Stimulated activated CD4-positive, alpha-beta T cell treated with anti-CD3 and anti-CD28 coated beads, TNF-alpha, amount 100 ng/mL, for 48 hours (primary cell): ENCODE results near the gene SH2D3C.
"Not testable (repeated sequence)": the region's sequence is repeated elsewhere in the genome, so short reads cannot be mapped to it uniquely, and the experiment has no call there.

Experiments used
- DNase-seq, 3 donors: peaks; one replicate each; pipeline ENCODE4 v3.0.0-alpha.2; 2020; ENCODE audit warnings: low read depth in 3 of 3

The SH2D3C gene

DNA sequence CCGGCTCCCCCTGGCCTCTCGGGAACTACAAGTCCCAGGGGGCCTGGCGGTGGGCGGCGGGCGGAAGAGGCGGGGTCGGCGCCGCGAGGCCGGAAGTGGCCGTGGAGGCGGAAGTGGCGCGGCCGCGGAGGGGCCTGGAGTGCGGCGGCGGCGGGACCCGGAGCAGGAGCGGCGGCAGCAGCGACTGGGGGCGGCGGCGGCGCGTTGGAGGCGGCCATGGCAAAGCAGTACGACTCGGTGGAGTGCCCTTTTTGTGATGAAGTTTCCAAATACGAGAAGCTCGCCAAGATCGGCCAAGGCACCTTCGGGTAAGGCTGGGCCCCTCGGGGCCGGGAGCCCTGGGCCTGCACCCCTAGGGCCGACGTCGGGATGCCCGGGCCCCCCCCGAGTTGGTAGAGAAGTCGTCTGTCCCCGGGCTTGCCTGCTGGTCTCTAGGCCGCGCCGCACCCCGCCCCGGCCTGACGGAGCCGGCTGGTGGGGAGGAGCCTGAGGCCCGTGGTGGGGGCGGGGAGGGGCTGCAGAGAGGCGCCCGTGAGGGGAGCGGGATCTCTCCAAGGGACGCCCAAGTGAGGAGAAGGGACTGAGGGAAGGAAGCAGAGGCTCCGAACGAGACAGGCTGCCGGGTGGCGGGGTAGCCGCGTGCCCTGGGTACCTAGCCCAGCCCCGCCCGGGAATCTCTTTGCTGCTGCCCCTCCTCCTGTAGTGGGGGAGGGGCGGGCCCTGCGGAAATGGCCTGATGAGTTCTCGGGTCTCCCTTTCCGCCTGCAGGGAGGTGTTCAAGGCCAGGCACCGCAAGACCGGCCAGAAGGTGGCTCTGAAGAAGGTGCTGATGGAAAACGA is 7.7 kb upstream of the SH2D3C start, which contains the start of gene CDK9:
Gene CDK9, plus strand, starts transcription at position 102 of the 840 bp plus-strand sequence. Its CDS starts 115 bp downstream, at position 217.
- DNase-seq, result peak; percentile 87 to 91 (median 89)

DNA sequence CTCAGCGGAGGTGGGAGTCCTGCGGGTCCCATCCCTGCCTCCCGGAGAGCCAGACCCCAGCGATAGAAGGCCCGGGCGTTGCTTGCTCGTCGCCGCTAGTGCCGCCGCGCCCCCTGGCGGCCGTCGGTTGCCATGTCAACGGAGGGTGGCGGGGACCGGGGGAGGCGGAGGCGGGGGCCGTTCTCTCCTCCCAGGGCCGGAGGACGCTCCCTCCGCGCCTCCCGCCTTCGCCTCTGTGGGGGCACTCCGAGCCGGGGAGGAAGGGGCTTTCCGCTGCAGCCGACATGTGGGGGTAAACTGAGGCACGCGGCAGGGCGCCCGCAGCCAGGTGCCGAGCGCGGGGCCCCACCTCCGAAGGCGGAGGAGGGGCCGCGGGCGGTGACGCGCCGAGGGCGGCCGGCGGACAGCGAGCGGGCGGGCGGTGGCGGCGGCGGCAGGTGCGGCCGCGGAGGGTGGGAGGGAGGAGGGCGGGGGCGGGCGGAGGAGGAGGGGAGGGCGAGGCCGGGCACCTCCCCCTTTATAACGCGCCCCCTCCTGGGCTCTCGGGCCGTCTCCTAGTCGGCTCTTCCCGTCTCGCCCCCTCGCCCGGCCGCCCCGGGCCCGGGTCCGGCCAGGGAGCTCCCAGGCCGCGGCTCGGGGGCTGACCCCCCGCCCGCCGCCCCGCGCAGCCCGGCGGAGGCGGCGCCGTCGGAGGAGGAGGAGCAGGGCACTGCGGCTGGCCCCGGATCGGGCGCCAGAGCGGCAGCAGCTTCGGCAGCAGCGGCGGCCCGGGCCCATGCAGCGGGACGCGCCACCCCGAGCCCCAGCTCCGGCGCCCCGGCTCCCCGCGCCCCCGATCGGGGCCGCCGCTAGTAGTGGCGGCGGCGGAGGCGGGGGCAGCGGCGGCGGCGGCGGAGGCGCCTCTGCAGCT is 6.8 kb upstream of the SH2D3C start:
- DNase-seq, result peak; percentile 77 to 82 (median 79)

DNA sequence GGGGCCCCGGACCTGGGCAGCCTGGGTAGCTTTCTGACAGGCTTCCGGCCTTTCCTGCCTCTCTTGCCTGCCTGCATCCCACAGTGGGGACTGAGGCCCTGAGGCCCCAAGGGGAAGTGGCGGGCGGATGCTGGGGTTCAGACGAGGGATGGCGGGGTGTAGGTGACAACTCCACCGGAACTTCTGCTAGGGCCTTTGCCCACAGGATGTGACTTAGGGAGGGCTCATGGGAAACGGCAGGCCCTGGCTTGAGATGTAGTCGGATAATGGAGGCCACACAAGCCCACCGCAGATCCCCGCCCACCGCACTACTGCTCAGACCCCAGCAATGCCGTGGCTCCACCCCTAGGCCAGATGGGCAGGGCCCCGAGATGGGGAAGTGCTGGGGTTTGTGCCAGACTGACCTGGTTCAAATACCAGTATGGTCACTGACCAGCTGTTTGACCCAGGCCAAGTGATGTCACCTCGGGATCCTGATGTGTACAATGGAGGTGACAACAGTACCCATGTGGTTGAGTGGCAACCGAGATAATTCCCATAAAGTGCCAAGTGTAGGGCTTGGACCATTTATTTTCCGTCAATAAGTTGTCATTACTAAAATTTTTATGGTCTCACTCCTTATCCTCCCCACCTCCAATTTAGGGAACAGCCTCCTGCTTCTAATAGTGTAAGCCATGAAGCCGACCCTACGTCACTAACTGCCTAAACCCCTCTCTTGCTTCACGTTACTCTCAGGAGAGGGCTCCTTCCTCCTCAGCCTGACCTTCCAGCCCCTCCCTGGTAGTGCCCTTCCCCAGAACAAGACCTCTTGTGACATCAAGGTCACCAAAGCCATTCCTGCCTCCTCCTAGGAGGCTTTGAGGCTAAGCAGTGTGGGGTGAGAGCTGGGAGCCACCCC is 4.9 kb upstream of the SH2D3C start:
- DNase-seq, result peak; percentile 52 to 56 (median 54)

DNA sequence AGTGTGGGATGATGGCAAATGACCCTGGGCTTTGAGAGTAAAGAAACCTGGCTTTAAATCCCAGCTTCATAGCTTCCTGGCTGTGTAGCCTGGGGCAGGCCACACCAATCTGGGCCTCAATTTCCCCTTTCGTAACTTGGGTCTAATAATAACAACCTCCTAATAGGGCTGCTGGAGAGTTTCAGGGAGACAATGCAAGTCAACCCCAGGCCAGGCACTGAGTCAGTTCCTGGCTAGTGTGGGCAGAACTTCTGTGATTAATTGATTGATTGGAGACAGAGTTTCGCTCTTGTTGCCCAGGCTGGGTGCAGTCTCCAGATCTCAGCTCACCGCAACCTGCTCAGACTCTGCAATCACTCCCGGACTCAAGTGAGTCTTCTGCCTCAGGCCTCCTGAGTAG is 3.3 kb upstream of the SH2D3C start:
- no peak for DNase-seq

DNA sequence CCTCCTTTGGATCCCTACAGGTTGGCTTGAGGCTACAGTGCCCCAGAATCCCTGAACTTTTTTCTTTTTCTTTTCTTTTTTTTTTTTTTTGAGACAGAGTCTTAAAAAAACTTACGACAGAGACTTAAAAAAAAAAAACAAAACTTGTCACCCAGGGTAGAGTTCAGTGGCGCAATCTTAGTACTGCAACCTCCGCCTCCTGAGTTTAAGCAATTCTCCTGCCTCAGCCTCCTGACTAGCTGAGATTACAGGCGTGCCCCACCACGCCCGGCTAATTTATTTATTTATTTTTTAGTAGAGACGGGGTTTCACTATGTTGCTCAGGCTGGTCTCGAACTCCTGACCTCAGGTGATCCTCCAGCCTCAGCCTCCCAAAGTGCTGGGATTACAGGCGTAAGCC is 2.4 kb upstream of the SH2D3C start:
- not testable (repeated sequence) for DNase-seq

DNA sequence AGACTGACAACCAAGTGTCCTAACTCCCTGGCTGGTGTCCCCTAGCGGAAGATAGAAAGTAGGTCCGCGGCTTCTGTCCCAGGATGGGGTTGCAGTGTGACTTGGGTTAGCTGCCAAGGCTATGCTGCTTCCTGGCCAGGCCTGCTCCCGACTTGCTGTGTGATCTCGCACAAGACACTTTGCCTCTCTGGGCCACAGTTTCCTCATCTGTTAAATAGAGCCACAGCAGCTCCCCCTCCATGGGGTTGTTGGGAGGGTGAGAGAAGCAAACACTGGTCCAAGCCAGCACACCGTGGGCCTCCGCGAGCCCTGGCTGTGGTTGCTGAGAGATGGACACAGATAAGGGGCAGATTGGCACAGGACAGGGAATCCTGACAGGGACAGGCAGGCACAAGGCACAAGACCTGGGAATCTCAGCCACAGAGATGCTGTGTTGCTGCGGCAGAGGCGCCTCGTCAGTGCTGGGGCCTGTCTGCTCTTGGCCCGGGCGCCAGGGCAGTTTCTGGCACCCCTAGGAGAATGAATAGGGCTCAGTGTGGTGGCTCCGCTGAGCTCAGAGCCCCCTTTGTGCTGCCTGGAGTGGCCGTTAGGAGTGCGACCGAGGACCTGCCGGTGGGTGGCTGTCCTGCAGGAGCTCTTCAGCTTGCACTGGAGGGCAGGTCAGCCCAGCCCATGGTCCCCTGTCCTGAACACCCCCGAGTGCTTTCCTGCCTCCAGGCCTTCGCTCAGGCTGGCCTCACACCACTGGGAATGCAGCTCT is 1.8 kb upstream of the SH2D3C start:
- DNase-seq, result no peak

DNA sequence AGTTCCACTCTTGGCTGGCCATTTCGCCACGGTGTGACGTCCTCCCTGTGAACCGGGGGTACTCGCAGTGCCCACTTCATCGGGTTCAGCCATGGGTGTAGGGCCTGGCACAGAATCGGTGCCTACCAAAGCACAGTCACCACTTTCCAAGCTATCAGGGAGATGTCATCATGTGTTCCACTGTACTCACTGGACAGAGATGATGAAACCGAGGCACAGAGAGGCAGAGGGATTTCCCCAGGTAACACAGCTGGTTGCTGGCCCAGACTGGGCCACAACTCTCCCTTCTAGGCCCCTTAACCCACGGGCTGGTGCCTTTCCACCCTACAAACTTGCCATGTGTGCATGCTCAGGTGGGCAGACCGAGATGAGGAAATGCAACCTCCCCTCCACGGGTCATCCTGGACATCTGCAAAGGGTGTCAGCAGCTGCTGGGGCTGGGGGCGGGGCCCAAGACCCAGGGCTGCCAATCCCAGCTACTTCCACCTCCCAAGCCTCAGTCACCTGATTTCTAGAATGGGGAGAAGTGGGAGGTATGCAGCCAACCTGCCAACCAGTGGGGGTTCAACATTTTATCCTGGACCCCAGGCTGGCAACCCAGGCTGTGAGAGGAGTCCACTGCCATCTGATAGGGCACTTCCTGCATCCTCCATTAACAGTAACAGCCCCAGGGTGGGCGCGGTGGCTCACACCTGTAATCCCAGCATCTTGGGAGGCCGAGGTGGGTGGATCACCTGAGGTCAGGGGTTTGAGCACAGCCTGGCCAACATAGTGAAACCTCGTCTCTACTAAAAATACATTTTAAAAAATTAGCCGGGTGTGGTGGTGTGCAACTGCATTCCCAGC is 893 bp upstream of the SH2D3C start:
- DNase-seq, result peak; percentile 48 to 61 (median 57)

DNA sequence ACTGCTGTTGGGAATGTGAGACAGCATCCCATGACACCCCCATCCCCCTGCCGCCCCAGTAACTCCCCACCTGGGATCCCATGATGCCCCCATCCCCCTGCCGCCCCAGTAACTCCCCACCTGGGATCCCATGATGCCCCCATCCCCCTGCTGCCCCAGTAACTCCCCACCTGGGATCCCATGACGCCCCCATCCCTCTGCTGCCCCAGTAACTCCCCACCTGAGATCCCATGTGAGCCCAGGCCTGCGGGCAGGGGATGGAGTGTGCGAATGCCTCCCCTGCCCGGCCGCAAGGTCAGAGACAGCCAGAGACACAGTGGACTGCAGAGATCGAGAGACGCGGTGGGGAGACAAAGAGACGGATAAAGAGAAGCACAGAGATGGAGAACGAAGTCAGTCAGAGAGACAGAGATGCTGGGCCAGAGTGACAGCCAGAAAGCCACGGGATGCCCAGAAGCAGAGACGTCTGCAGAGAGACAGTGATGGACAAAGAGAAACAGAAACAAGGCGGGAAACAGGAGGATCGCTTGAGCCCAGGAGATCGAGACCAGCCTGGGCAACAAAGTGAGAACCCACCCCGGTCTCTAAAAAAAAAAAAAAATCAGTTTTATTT is 992 bp downstream of the SH2D3C start:
- DNase-seq, result no peak

DNA sequence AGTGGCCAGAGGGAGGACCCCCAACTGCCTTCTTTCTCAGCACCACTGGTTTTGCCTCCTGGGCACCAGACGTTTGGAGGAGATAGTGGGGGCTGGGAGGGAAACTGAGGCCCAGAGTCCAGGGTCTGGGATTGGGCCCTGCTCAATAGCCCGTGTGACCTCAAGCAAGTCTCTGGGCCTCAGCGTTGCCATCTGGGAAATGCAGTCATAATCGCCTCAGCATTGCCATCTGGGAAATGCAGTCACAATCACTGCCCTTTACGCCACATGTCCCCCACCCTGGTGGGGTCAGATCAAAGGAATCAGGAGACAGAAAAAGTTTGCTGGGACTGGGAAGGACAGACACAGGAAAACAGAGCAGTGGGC is 1.6 kb downstream of the SH2D3C start:
- no peak for DNase-seq

DNA sequence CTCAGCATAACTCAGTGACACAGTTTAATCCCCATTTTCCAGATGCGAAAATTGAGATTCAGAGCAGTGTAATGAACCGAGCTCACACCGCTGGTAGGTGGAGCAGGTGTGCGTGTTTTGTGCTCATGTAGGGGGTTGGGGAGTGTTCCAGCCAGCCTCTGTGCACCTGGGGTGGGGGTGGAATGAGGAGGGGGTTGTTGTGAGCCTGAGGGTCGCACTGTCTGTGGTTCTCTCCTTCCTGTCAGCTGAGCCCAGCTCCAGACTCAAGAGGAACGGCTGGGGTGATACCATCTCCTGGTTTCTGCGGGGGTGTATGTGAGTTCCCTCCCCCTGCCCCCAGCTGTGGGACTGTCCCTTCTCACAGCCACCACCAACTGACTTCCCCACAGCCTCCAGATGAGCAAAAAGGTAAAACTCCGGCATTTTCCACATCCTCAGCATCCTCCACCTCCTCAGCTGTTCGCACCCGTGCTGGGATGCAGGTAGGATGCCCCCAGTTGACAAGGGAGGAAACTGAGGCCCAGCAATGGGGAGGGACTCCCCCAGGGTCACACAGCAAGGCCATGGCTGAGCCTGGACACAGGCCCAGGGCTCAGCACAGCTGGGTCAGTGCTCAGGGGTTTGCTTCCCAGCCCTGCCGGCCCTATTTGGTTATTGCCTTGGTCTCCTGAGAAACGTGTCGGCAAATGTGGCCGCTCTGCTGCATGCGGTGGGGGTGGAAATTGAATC is 2.1 kb downstream of the SH2D3C start:
- peak in 2 of 3 donors; percentile 56 to 67 for DNase-seq

DNA sequence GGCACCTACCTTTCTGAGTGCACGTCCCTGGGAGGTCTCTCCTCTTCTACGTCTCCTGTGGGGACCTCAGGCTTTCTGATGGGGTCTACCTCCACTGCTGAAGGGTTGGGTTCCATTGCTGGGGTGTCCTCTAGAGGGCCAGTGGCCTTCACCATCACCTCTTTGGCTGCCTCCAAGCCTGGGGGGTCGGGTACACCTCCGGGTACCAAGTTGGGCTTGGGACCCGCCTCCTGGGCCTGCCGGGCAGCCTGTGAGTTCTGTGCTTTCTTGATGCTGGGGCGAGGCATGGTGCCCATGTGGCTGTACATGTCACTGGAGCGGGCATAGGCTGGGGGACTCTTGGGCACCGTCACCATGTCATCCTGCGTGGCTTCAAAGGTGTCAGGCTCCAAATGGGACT is 4.5 kb downstream of the SH2D3C start:
- no peak for DNase-seq

DNA sequence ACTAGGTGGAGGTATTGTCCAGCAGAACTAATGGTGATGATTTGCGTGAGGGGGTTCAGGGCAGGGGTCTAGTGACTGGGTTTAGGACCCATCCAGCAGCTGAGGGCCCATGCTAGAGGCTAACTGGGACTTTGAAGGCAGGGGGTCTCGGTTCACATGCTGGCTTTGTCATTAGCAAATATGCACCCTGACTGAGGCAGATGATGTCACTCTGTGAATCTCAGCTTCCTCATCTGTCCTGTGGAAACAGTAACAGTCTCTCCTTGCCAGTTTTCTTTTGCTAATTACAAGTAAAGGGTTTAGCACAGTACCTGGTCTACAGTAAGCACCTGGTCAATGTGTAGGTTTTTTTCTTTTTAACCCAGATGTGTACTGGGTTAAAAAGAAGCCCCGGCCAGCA is 5.2 kb downstream of the SH2D3C start:
- DNase-seq, result no peak

DNA sequence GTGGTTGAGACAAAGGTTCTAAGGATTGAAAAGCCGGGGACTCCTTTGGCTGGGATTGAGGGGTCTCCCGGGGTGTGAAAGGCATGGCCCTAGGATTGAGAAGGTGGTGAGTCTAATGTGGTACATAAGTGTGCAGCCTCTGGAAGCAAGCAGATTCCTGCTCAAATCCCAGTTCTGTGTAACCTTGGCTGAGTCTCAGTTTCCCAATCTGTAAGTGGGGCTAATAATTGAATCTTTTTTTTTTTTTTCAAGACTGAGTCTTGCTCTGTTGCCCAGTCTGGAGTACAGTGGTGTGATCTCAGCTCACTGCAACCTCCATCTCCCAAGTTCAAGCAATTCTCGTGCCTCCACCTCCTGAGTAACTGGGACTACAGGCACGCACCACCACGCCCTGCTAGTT is 5.9 kb downstream of the SH2D3C start:
- no peak for DNase-seq

DNA sequence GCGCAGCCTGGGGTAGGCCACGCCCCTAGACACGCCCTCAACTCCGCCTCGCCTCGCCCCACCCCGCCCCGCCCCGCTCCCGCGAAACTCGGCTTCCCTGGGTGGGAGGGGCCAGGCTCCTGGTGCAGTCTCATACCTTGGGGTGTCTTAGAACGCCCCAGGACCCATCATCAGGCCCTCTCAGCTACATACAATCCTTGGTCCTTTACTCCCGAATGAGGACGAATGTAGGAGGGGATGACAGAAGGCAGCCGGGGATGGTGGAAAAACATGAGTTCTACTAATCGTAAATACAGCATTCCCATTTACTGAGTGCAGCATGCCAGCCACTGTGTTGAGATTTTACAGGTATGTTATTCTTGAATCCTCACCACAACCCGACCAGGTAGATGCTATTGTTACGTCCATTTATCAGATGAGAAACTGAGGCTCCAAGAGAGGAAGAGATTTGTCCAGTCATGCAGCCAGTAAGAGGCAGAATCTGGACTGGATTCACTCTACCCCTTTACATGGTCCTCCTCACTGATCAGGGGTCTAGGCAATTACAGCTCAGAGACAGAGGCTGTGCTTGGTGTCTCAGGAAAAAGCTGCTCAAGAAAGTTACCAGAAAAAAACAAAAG is 6.8 kb downstream of the SH2D3C start:
- no peak for DNase-seq

DNA sequence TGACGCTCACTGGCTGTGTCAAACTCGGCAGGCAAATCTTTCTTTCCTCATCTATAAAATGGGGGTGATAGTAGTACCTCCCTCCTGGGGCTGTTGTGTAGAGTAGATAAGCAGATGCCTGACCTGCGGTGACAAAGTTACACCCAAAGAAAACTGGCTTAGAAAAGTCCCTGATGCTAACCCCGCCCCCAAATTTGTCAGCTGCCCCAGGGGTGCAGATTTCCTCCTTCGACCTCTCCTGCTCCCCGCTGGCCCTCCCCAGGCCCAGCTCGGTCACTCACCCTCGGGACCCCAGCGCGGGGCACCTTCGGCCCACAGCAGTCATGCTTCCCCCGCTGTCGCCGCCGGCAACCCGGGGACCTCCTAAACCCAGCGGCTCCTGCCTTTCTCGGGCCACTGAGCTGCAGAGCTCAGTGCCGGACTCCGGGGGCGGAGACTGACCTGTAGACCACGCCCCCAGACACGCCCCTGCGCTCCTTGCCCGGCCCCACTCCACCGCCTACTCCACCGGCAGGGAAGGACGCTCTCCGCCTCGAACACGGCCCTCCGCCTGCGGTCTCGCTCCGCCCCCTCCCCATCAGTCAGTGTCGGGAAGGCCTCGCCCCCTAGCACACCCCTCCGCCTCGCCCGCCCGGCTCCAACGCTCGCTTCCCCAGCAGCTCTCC is 7.4 kb downstream of the SH2D3C start:
- DNase-seq, result peak; percentile 94 to 98 (median 96)

DNA sequence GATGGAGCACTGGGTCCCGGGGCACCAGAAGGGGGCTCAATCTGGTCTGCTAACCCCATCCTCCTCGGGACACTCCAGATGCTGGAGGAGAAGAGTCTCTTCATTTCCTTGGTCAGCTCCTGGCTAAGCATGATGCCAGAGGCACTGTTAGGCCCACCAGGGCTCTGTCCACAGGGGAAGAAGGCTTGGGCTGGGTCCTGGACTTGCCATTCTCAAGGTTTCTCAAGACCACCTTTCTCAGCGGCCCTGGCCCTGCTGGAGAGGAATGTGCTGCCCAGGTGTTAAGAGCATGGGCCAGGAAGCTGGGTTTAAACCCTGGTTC is 7.9 kb downstream of the SH2D3C start:
- DNase-seq, result no peak

DNA sequence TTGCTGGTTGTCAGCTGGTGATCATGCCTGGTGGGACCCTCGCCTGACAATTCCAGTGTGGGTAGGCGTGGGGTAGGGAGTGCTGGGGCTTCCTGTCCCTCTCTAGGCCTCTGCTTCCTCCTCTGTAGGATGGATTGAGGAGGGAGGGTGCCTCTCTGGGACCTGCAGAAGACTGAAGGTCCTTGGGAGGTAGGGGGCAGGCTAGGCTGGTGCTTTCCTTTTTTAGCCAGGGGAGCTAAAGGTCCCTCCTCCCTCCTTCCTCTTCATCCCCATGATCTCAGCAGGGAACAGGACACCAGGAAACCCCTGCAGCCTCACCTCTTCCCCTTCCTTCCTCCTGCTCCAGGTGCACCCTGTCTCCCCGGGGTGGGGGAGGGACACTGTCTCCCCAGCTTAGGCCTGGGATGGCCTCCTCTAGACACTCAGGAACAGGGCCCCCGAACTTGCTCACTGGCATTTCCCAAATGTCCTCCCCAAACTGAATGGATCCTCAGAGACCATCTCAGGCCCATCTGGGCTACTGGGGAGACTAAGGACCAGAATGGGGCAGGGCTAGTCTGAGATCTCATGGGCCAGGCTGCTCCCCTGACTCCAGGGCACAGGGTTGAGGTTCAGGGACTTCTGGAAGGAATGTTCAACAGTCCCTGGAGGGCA is 8.4 kb downstream of the SH2D3C start:
- DNase-seq, result no peak
